ENCODE data around the gene SLC12A7.
"Not testable (repeated sequence)": the region's sequence is repeated elsewhere in the genome, so short reads cannot be mapped to it uniquely, and the experiment has no call there.

Gene SLC12A7

DNA sequence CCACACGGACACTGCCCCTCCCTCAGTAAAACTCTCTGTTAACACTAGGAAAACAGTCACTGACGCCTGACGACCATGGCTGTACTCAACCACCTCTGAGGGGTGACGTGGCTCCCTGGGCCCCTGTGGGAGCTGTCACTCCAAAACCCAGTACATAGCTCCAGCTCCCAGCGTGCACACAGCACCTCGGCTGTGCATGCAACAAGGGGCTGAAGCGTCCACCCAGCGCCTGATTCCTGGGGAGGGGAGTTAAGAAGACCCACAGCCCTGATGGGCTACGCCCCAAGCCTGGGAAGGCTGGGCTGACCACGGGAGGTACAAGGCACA lies 36.3 kb downstream of the SLC12A7 start:
- no peak for DNase-seq

DNA sequence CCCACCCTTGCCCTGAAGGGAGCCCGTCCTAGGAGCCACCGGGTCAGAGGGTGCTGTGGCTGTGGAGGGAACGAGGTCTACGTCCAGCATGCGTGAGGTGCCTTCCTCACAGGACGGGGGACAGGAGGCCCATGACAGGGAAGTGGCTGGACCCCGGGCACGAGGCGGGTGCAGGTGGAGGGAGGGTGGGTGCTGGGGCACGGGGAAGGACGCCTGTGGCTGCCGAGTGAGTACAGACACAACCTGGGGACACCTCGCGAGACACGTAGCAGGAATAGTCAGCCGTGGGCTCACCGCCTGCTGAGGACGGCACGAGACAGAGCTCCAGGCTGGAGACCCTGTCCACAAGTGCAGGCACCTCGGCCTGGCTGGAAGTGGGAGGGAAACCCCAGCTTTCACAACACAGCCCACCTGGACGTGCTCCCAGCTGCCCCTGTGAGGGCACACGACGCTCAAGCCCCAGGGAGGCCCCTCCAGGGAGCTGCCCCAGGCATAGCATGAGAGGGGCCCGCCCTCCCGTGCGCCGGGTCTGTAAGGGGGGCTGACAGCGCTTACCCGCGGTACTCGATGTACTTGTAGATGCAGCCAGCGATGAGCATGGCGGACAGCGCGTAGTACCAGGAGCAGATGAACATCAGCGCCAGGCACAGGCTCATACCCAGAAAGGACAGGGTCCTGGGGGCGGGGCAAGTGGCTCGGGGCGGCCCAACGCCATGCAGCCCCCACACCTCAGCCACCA lies 36.9 kb downstream of the SLC12A7 start:
- DNase-seq, result no peak

DNA sequence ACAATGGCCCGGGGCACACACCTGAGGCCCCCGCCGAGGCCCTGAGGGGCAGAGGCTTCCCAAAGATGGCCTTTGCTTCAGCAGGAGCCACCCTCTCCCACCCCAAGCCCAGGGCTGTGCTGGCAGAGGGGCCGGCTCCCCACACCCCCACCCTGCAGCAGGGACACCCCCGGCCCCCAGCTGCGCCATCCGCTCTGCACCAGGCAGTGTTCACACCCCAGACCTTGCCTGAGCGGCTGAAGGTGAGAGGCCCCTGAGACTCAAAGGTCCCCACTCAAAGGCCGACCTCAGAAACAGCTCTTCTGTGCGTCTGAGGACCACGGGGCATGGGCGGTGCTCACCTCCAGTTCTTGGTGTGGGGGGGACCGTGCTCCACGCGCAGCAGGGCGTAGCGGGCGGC lies 37.6 kb downstream of the SLC12A7 start:
- no peak for DNase-seq

DNA sequence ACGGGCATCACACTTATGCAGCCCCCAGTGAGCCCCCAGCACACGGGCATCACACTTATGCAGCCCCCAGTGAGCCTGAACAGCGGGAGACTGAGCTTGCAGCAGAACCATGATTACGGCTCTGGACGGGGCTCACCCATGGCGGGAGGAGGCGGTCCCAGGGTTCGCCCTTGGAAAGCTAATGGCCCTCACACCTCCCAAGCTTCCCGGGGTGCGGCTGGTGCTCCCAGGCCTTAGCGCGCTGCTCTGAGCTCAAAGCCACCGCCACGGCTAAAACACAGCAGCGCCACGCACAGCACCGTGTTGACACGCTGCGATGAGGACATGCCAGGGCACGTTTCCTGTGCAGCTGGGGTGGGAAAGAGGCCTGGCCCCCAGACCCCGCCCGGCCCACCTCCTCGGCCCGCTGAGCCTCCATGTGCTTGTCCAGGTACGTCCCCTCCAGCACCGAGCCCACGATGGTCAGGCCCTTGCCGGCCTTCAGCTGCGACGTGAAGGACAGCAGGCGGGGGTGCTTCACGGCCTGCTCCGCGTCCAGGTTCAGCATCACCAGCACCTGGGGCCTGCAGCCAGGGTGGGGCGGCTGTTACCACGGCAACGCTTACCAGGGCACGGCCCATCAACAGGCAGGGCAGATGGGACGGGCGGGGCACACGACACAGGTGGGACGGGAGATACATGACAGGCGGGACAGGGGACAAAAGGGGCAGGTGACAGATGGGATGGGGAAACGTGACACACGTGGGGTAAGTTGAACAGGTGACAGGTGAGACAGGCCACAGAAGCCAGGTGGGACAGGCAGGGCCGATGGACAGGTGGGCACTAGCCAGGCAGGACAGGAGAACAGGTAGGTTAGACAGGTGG lies 38.4 kb downstream of the SLC12A7 start:
- DNase-seq, result no peak

DNA sequence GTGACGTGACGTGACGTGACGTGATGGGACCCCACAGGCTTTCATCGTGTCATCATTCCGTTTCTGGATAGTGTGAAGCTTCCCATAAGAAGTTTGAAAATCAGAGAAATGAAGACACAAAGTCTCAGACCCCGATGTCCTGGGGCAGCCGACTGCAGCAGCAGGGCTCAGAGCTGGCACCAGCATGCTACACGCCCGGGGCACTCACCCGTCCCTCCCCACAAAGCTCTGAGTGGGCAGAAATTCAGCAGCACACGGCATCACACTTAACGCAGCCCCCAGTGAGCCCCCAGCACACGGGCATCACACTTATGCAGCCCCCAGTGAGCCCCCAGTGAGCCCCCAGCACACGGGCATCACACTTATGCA lies 42.2 kb downstream of the SLC12A7 start:
- DNase-seq, result no peak

DNA sequence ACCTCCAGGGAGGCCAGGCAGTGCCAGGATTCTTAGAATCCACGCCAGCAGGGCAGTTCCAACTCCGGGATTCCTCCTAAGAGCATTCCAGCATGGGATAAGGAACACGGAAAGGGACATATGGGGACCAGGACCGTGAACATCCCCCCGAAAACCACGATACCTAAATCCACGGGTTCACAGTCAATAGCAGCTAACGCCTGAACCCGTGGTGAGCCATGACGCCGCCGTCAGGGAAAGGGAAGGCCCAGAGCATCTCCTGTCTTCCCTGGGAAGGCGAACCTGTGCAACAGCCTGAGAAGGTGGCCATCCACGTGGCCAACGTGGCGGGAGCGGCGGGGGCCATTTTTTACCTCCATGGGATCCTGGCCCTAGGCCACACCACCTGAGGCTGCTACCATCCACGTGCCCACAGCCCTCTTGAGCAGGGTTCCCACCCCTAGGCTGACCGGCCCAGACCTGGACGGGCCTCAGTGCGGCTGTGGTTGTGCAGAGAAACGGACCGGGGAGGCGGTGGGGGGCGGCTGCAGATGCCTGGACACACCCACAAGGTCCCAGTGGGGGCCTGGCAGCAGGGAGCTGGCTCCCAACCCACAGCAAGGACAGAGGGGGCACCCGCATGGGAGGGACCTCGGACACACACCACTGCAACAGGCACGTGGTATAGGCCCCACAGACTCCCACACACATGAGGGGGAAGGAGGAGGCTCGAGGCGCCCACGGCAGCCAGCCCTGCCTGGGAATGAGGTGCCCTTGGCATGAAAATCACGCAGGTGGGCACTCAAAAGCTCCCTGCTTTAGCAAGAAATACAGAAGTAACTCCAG lies 42.8 kb downstream of the SLC12A7 start:
- DNase-seq, result no peak

DNA sequence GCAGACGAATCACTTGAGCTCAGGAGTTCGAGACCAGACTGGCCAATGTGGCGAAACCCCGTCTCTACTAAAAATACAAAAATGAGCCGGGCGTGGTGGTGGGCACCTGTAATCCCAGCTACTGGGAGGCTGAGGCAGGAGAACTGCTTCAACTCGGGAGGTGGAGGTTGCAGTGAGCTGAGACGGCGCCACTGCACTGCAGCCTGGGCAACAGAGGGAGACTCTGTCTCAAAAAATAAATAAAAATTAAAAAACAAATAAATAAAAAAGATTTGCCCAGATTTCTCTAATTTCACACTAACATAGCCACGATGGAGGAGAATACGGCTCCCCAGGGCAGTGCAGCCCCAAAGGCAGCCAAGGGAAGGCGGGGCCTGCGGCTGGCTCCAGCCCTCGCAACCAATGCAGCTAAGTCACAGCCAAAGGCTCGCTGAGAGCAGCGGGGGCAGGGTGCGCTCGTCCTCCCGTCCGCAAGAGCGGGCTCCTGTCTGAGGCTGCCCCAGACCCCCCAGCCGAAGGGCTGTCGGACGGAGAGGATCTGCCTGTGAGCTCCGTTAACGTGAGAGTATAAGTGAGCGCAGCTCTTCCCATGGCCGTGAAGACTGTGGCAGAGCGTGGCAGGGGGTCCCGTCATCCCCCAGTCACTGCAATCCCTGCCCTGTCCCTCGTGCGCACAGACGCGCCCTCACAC lies 43.5 kb downstream of the SLC12A7 start:
- no peak for DNase-seq

DNA sequence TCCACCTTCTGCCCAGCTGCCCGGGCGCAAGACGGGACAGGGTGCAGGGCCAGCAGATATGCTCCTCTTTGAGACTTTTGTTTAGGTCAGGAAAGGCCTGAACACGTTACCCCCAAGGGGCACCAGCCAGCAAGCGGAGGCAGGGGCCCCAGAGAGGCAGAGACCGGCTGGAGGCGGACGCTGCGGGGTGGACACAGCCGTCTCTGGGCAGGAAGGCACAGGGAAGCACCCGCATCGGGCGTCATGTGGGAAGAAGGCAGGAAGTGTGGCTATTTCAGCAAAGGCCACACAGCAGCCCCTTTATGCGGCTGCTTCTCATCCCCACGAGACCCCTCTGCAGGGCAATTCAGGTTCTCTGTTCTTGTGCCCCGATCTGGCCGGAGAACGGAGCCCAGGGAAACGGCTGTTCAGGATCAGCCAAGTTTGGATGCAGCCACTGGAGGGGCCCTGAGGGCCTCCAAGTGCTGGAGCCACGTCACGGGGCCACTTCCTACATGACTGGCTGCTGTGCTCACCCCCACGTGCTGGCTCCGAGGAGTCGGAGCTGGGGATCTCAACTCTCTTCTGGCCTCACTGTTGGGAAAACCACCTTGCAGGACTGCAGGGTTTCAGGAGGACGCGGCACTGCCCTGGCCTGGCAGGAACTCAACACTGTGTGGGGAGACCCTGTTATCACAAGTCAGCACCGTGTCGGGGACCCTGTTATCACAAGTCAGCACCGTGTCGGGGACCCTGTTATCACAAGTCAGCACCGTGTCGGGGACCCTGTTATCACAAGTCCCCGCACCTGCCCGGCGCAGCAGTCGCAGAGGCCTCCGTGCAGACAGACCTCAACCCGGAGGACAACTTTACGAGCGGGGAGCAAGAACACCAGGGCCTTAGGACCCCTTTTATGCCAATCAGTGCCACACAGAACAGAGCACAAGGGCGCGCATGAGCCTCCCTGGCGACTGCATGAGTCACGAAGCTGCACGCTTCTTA lies 44.4 kb downstream of the SLC12A7 start:
- DNase-seq, result no peak

DNA sequence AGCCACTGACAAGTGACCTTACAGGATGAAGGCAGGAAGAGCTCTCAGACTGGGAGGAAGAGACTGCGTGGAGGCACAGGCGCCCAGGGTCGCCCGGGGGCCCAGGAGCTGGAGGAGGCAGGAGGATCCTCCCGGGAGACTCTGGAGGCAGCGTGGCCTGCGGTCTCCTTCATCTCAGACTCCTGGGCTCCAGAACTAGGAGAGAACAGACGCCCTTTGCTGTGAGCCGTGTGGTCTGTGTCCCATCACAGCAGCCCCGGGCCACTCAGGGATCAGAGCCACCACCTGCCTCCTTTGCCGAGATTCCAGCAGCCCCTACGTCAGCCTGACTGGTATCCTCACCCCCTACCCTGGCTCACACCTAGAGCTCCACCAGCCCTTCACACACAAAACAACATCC lies 45.2 kb downstream of the SLC12A7 start:
- DNase-seq, result no peak

DNA sequence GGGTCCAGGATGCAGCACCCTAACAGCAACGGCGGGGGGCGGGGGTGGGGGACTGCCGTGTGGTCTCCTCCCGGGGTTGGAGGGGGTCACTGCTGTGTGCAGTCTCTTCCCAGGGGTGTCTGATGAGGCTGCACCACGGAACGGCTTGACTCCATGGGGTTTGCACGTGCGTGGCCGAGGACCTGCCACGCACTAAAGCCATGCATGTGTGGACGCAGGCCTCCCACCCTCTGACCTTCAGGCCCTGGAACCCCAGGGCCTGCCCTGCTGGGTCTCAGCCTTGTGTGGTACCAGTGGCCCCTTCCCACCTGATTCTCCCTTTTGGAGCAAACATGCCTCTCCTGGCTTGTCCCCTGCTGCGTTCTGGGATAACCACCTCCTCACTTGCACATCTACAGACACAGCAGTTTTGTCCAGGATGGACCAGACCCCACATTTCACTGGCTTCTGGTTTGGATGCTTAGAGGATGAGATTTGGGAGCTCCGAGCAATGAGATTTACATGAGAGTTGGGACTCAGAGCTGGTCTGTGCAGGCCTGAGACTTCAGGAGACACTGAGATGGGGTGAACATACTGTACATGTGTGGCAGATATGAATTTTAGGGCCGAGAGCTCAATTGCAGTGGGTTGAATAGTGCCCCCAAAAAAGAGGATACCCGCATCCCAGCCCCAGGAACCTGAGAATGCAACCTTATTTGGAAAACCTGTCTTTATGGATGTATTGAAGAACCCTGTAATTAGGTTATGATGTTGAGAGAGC lies 45.8 kb downstream of the SLC12A7 start:
- no peak for DNase-seq

DNA sequence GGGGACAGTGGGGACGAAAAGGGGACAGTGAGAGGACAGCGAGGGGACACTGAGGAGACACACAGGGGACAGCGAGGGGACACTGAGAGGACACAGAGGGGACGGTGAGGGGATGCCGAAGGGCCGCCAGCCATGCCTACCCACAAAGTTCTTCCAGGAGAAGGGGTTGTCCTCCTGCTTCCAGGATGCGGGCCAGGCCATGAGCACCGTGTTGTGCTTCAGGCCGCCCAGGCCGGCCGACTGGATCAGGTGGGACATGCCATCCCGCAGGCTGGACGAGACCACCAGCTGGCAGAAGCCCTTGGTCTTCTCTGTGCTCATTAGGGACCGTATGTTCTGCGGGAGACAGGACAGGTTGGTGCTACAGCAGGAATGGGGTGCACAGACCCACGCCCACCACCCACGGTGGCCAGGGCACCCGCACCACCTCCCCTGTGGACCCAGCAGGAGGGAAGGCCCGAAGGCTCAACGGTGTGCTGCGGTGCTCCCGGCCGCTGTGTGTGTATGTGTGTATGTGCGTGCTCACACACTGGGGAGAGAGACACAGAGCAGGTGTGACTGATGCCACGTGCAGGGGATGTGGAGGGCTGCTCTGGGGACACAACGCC lies 46.6 kb downstream of the SLC12A7 start:
- DNase-seq, result no peak

DNA sequence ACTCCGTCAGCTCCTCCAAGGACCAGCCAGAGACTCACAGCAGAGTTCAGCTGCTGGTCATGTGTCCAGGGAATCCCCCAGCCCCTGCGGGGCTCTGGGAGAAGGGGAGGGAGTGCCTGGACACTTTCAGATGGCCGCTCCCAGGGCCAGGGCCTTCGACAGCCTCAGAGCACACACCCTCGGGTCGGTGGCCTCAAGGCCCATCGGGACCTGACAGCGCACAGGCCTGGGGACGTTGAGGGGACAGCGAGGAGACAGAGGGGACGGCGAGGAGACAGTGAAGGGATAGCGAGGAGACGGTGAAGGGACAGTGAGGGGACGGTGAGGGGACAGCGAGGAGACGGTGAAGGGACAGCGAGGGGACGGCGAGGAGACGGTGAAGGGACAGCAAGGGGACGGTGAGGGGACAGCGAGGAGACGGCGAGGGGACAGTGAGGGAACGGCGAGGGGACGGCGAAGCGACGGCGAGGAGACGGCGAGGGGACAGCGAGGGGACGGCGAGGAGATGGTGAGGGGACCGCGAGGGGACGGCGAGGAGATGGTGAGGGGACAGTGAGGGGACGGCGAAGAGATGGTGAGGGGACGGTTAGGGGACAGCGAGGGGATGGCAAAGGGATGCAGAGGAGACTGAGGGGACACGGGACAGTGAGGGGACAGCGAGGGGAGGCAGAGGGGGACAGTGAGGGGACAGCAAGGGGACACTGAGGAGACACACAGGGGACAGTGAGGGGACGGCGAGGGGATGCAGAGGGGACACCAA lies 47.3 kb downstream of the SLC12A7 start:
- no peak for DNase-seq

DNA sequence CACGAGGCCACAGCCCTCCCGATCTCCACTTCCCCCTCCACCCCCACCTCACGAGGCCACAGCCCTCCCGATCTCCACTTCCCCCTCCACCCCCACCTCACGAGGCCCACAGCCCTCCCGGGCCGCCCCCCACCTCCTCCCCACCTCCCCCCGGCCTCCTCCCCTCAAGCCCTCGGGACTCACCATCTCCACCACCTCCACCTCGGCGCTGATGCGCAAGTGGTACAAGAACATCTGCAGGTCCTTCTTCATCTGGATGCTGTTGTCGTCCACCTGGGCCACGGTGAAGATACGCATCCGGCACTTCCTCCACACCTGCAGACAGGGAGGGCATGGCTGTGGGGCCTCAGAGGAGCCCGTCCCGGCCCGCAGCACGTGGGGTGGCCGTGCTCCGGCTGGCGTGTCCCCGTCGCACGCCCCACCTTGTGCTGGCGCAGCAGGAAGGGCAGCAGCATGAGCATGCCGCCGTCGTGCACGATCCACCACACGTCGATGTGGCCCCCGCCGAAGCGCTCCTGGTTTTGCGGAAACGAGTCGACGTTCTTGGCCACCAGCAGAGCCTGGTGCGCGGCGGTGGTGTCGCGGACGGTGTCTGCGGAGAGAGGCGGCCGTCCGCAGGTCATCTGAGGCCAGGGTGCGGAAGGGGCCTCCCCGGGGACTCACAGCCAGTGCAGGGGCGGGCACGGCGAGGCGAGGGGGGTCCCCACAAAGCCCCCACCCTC lies 48.0 kb downstream of the SLC12A7 start:
- no peak for DNase-seq

DNA sequence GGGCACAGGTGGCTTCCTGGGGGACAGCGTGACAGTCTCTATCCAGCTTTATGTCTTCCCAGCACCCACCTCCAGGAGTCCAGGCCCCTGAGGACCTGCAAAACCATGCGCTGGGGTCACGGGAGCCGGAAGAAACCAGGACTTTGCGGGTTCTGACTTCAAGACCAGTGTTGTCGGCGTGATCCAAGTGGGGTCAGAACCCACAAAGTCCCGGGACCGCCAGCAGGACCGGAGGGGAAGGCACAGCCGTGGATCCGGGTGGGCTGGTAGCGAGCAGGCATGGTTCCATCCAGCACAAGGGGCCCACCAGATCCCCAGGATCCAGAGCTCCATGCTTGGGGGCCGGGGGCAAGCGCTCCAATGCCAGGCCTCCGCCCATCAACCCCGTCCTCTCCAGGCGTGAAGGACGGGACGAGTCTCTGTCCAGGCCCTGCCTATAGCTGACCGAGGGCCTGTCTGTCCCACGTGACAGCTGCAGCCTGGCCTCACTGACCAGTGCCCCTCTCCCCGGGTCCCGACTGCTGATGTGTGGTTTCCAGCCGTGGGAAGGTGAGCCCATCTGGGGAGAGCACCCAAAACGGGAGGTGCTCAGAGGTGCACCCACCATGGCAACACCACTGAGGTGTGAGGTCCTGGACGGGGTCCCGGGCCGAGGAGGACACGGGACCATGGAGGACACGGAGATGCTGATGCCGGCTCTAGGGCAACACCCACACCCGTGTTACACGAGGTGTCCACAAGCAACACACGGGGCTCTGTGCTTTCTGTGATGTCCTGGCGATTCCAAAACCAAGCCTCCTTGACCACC lies 48.9 kb downstream of the SLC12A7 start:
- DNase-seq, result no peak

DNA sequence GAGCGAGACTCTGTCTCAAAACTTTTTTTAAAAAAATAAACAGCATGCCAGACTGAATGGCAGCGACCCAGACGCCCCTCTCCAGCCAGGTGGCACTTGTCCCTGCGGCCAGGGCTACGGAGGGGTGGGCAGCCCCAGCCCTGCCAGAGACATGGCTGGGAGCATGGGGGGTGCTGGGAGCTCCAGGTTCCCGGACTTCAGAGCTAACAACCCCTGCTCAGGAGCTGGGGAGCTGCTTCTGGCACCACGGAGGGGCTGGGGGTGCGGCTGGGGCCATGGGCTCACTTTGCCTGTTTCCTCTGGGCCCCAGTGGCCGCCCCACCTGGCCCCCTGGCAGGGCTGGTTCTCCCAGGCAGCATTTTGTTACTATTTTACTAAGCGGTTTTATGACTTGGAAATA lies 49.9 kb downstream of the SLC12A7 start:
- DNase-seq, result no peak

DNA sequence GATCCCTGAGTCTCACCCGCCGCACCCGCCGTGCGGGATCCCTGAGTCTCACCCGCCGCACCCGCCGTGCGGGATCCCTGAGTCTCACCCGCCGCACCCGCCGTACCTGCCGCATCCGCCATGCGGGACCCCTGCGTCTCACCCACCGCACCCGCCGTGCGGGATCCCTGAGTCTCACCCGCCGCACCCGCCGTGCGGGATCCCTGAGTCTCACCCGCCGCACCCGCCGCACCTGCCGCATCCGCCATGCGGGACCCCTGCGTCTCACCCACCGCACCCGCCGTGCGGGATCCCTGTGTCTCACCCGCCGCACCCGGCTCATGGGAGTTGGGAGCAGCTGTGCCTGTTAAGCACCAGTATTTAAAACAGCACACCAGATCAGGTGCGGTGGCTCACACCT lies 50.6 kb downstream of the SLC12A7 start:
- not testable (repeated sequence) for DNase-seq

DNA sequence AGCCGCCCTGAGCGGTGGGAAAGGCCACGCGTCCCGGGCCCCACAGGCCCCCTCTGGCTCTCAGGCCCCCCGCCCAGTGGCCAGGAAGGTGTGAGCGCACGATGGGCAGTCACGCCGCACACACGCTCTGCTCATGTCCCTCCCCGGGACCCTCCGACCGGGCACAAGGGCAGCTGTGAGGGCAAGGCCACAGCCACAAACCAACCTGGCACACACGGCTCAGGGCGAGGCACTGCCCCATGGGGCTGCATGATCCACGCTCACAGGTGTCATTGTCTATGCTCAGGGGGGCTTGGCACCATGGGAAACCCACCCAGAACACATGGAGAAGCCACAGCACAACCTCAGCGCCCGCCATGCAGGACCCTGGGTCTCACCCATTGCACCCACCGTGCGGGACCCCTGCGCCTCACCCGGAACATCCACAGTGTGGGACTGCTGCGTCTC lies 51.3 kb downstream of the SLC12A7 start:
- DNase-seq, result no peak

DNA sequence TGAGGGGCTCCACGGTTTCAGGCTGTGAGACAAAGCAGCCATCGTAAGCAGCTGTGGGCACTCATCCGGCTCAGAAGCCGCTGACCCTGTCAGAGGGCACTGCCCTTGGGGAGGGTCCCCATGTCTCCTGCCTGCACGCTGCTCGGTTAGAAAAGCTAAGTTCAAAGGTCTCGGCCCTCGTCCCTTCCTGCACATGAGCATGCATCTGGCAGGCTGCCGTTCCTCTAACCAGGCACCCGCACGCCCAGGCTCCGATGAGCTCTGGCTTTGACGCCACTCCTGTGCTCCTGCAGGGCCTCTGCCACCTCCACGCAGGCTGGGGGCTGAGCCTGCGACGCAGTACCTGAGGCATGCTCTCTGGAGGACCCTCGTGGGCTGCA lies 52.0 kb downstream of the SLC12A7 start:
- no peak for DNase-seq
